Measurements from ENCODE around the gene JMJD4.

DNA sequence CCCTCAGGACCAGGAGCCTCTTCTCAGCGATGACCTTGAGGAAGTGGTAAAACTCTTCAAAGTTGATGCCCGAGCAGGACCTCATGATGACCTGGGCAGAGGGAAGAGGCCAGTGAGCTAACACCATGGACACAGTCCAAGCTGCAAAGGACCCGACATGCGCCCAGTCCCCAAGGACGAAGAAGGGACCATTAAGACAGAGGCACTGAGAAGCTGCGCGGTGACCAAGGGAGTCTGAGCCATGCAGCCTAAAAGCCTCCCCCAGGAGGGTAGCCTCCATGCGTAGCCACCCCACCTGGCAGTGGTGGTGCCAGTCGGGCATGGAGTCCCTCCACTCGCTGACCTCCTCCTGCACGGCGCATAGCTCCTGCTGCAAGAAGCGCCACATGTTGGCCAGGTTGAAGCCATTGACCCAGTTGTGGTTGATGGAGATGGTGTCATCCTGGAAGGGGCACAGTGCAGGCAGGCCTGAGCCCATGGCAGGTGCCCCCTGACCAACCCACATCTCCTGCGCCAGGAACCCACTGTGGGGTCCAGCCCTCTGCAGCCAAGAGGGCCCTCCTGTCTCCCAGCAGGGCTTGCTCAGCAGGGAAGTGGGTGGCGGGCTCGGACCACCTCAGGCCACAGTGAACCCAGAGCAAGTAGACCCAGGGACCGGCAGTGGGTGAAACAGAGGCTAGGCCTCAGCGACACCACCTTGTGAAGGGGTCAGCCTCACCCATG, 2.4 kb downstream of the JMJD4 start:
- TF ChIP-seq, protein P1, sequence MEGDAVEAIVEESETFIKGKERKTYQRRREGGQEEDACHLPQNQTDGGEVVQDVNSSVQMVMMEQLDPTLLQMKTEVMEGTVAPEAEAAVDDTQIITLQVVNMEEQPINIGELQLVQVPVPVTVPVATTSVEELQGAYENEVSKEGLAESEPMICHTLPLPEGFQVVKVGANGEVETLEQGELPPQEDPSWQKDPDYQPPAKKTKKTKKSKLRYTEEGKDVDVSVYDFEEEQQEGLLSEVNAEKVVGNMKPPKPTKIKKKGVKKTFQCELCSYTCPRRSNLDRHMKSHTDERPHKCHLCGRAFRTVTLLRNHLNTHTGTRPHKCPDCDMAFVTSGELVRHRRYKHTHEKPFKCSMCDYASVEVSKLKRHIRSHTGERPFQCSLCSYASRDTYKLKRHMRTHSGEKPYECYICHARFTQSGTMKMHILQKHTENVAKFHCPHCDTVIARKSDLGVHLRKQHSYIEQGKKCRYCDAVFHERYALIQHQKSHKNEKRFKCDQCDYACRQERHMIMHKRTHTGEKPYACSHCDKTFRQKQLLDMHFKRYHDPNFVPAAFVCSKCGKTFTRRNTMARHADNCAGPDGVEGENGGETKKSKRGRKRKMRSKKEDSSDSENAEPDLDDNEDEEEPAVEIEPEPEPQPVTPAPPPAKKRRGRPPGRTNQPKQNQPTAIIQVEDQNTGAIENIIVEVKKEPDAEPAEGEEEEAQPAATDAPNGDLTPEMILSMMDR (IDR thresholded peaks at IDR 0.05; ENCODE audit: low read length): no peak
- TF ChIP-seq EZH2 (optimal IDR thresholded peaks at IDR 0.05; ENCODE audit: low read depth, low read length): no peak
- no peak for TF ChIP-seq EZH2phosphoT487 (IDR thresholded peaks at IDR 0.05; ENCODE audit: low read length)

All from MM.1S (cell line).